ENCODE results near the gene PGLYRP2.

The PGLYRP2 gene

GRCh38 chr19:15431396-15432017 is 47.8 kb downstream of the PGLYRP2 start:
- no CpG with 5 or more reads among the region's 7 CpGs for WGBS (ENCODE audit: extremely low coverage, insufficient coverage, insufficient read length)
- Histone ChIP-seq H3K36me3 (ENCODE audit: control insufficient read depth in 1 of 2, insufficient read depth in 2 of 2, low read length in 2 of 2) (peaks cover 27 to 38% of the 10 kb centered on the region in 2 experiments), H3K4me1 (ENCODE audit: control insufficient read depth in 1 of 2, insufficient read depth in 2 of 2, low read length in 2 of 2) (peaks cover 12 to 14% of the 10 kb centered on the region in 2 experiments), H2BK5ac (ENCODE audit: low read depth, low read length, poor library complexity) (no peak overlapping the region), H3K18ac (ENCODE audit: low read length) (peak overlapping the region; percentile 85), H3K79me1 (ENCODE audit: low read length) (peaks cover 9% of the 10 kb centered on the region), H3K4ac (ENCODE audit: low read depth, low read length) (peak overlapping the region; percentile 95), H3K27ac (ENCODE audit: low read depth, low read length) (no peak overlapping the region), H2BK12ac (ENCODE audit: low read length) (no peak overlapping the region), H3K4me2 (ENCODE audit: low read length) (peak overlapping the region; percentile 79), H4K12ac (ENCODE audit: low read depth, low read length) (peak overlapping the region; percentile 82), H4K8ac (ENCODE audit: low read depth, low read length) (peak overlapping the region; percentile 93), H2BK120ac (ENCODE audit: insufficient read depth, low read length, poor library complexity) (peak overlapping the region; percentile 65), H2AK5ac (ENCODE audit: low read length) (peak overlapping the region; percentile 89), H3K14ac (ENCODE audit: low read length) (peak overlapping the region; percentile 92), H3K9ac (ENCODE audit: low read length) (peak overlapping the region; percentile 88), H4K91ac (ENCODE audit: low read depth, low read length) (peak overlapping the region; percentile 87), H3K9me3 (ENCODE audit: insufficient read depth, low read depth, low read length) (no peaks in the 10 kb centered on the region), H3K4me3 (ENCODE audit: low read depth, low read length) (peak overlapping the region; percentile 82), H3K79me2 (ENCODE audit: control insufficient read depth, insufficient read depth, low read length, poor library complexity) (peaks cover 19% of the 10 kb centered on the region), H2AFZ (ENCODE audit: insufficient read depth, low read length, poor library complexity) (peak overlapping the region; percentile 82), H3K23ac (ENCODE audit: low read length) (no peak overlapping the region), H3K27me3 (ENCODE audit: insufficient read depth, low read length) (no peaks in the 10 kb centered on the region)
- no peak for DNase-seq

- H3K14ac ChIP-seq (ENCODE audit: low read length): no peak overlapping the region
- WGBS (ENCODE audit: extremely low coverage, insufficient coverage, insufficient read length): no CpG with 5 or more reads among the region's 10 CpGs
These were observed 48.7 kb downstream of the PGLYRP2 start for GRCh38 chr19:15430526-15431120.

DNA sequence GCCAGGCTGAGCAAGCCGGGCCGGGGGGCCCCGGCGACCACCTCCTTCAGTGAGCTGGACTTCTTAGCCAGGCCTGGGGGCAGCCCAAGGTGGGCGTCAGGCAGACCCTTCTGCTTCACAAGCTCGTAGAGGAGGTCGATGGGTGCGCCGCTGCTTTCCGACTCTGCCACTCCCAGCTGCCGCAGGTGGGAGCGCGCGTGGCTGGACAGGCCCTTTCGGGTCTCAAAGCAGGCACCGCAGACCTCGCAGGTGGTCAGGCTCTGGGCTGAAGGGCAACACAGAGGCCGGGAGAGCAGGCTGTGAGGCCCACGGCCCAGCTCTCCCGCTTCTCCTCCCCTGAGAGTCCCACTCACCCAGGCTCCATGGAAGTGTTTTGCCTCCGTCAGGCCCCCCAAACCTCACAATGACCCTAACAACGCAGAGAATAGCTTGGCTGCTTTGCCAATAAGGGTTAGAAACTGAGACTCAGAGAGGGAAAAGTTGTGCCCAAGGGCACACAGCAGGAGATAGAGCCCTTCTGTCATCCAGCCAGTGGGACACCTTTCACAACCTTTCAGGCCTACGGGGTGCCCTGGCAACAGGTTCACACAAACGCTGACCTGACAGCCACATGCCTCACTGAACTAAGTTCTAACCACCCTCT is 49.4 kb downstream of the PGLYRP2 start:
- H2AK5ac ChIP-seq (ENCODE audit: low read length): no peak overlapping the region
- no peak overlapping the region for H3K9ac ChIP-seq (ENCODE audit: low read length)
- no peak overlapping the region for H2BK12ac ChIP-seq (ENCODE audit: low read length)
- H3K27ac ChIP-seq (ENCODE audit: low read depth, low read length): no peak overlapping the region
- no peak overlapping the region for H4K12ac ChIP-seq (ENCODE audit: low read depth, low read length)
- no peak overlapping the region for H2AFZ ChIP-seq (ENCODE audit: insufficient read depth, low read length, poor library complexity)
- no peak overlapping the region for H3K23ac ChIP-seq (ENCODE audit: low read length)
- H2BK120ac ChIP-seq (ENCODE audit: insufficient read depth, low read length, poor library complexity): no peak overlapping the region
- no peak overlapping the region for H3K4me3 ChIP-seq (ENCODE audit: low read depth, low read length)
- peaks cover 12 to 14% of the 10 kb centered on the region in 2 experiments for H3K4me1 ChIP-seq (ENCODE audit: control insufficient read depth in 1 of 2, insufficient read depth in 2 of 2, low read length in 2 of 2)
- no peak overlapping the region for H2BK5ac ChIP-seq (ENCODE audit: low read depth, low read length, poor library complexity)
- DNase-seq: no peak
- H3K27me3 ChIP-seq (ENCODE audit: insufficient read depth, low read length): no peaks in the 10 kb centered on the region
- peaks cover 9% of the 10 kb centered on the region for H3K79me1 ChIP-seq (ENCODE audit: low read length)
- no peak overlapping the region for H4K8ac ChIP-seq (ENCODE audit: low read depth, low read length)
- no CpG with 5 or more reads among the region's 24 CpGs for WGBS (ENCODE audit: extremely low coverage, insufficient coverage, insufficient read length)
- H3K9me3 ChIP-seq (ENCODE audit: insufficient read depth, low read depth, low read length): no peaks in the 10 kb centered on the region
- H3K4ac ChIP-seq (ENCODE audit: low read depth, low read length): peak overlapping the region; percentile 61
- H3K36me3 ChIP-seq (ENCODE audit: control insufficient read depth in 1 of 2, insufficient read depth in 2 of 2, low read length in 2 of 2): peaks cover 41 to 50% of the 10 kb centered on the region in 2 experiments
- H3K18ac ChIP-seq (ENCODE audit: low read length): no peak overlapping the region
- H3K14ac ChIP-seq (ENCODE audit: low read length): no peak overlapping the region
- peaks cover 19% of the 10 kb centered on the region for H3K79me2 ChIP-seq (ENCODE audit: control insufficient read depth, insufficient read depth, low read length, poor library complexity)
- no peak overlapping the region for H4K91ac ChIP-seq (ENCODE audit: low read depth, low read length)
- no peak overlapping the region for H3K4me2 ChIP-seq (ENCODE audit: low read length)

More at GRCh38 chr19:15430526-15431120, 48.7 kb downstream of the PGLYRP2 start:
- peak overlapping the region; percentile 79 for H3K4me2 ChIP-seq (ENCODE audit: low read length)
- H2AFZ ChIP-seq (ENCODE audit: insufficient read depth, low read length, poor library complexity): no peak overlapping the region
- H3K79me2 ChIP-seq (ENCODE audit: control insufficient read depth, insufficient read depth, low read length, poor library complexity): peaks cover 19% of the 10 kb centered on the region
- H4K91ac ChIP-seq (ENCODE audit: low read depth, low read length): no peak overlapping the region
- H3K27me3 ChIP-seq (ENCODE audit: insufficient read depth, low read length): no peaks in the 10 kb centered on the region
- H3K18ac ChIP-seq (ENCODE audit: low read length): peak overlapping the region; percentile 5
- no peak overlapping the region for H2BK5ac ChIP-seq (ENCODE audit: low read depth, low read length, poor library complexity)
- peaks cover 35 to 44% of the 10 kb centered on the region in 2 experiments for H3K36me3 ChIP-seq (ENCODE audit: control insufficient read depth in 1 of 2, insufficient read depth in 2 of 2, low read length in 2 of 2)
- no peak for DNase-seq
- H2BK120ac ChIP-seq (ENCODE audit: insufficient read depth, low read length, poor library complexity): no peak overlapping the region
- no peaks in the 10 kb centered on the region for H3K9me3 ChIP-seq (ENCODE audit: insufficient read depth, low read depth, low read length)
- no peak overlapping the region for H2BK12ac ChIP-seq (ENCODE audit: low read length)
- H4K12ac ChIP-seq (ENCODE audit: low read depth, low read length): no peak overlapping the region
- H3K9ac ChIP-seq (ENCODE audit: low read length): no peak overlapping the region
- H3K4me3 ChIP-seq (ENCODE audit: low read depth, low read length): no peak overlapping the region
- no peak overlapping the region for H3K23ac ChIP-seq (ENCODE audit: low read length)
- H3K4me1 ChIP-seq (ENCODE audit: control insufficient read depth in 1 of 2, insufficient read depth in 2 of 2, low read length in 2 of 2): peaks cover 12 to 14% of the 10 kb centered on the region in 2 experiments
- no peak overlapping the region for H4K8ac ChIP-seq (ENCODE audit: low read depth, low read length)
- H3K79me1 ChIP-seq (ENCODE audit: low read length): peaks cover 9% of the 10 kb centered on the region
- H3K27ac ChIP-seq (ENCODE audit: low read depth, low read length): no peak overlapping the region
- H3K4ac ChIP-seq (ENCODE audit: low read depth, low read length): peak overlapping the region; percentile 95
- H2AK5ac ChIP-seq (ENCODE audit: low read length): no peak overlapping the region

DNA sequence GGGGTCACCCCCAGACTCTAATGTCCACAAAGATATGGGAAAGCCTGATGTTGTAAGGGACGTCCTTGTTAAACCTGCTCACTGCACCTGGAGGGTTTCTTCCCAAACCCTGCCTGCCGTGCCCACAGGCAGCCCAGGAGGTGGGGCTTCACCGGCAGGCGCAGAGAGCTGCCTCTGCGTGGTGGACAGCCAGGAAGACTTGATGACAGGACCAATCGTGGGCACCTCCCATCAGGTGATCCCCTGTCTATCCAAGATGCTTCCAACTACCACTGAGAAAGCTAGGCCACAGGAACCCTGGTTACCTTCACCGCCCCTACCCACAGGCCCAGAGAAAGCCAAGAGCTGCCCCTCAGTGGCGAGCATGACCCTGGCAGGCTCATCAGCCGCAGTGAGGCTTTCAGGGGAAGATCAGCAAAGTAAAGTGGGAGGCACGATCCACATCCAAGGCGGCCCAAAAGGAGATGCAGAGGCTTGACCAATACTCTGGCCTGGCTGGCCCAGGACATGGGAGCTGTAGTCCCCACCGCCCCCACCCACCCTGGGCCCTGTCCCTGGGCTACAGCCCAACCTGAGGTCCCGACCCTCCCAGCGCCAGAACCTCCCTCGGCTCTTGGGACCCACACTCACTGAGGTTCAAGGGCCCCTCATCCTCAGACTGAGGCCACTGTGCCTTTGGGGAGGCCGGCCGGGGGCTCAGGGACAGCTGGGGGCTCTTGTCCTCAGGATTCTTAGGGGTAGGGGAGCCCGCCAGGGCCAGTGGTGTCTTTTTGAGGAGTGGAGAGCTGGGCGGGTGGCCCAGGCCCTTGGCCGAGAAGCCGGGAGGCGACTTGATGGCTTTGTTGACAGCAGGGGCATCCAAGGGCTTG is 50.1 kb downstream of the PGLYRP2 start:
- Histone ChIP-seq H3K4ac (ENCODE audit: low read depth, low read length) (peak overlapping the region; percentile 61), H2AK5ac (ENCODE audit: low read length) (no peak overlapping the region), H3K9ac (ENCODE audit: low read length) (no peak overlapping the region), H2AFZ (ENCODE audit: insufficient read depth, low read length, poor library complexity) (no peak overlapping the region), H3K4me3 (ENCODE audit: low read depth, low read length) (no peak overlapping the region), H3K36me3 (ENCODE audit: control insufficient read depth in 1 of 2, insufficient read depth in 2 of 2, low read length in 2 of 2) (peaks cover 49 to 58% of the 10 kb centered on the region in 2 experiments), H3K79me1 (ENCODE audit: low read length) (peaks cover 9% of the 10 kb centered on the region), H3K4me2 (ENCODE audit: low read length) (no peak overlapping the region), H3K79me2 (ENCODE audit: control insufficient read depth, insufficient read depth, low read length, poor library complexity) (peaks cover 19% of the 10 kb centered on the region), H4K91ac (ENCODE audit: low read depth, low read length) (no peak overlapping the region), H2BK5ac (ENCODE audit: low read depth, low read length, poor library complexity) (no peak overlapping the region), H2BK120ac (ENCODE audit: insufficient read depth, low read length, poor library complexity) (no peak overlapping the region), H3K18ac (ENCODE audit: low read length) (no peak overlapping the region), H4K8ac (ENCODE audit: low read depth, low read length) (no peak overlapping the region), H3K27me3 (ENCODE audit: insufficient read depth, low read length) (no peaks in the 10 kb centered on the region), H4K12ac (ENCODE audit: low read depth, low read length) (no peak overlapping the region), H2BK12ac (ENCODE audit: low read length) (no peak overlapping the region), H3K27ac (ENCODE audit: low read depth, low read length) (no peak overlapping the region), H3K9me3 (ENCODE audit: insufficient read depth, low read depth, low read length) (no peaks in the 10 kb centered on the region), H3K23ac (ENCODE audit: low read length) (no peak overlapping the region), H3K4me1 (ENCODE audit: control insufficient read depth in 1 of 2, insufficient read depth in 2 of 2, low read length in 2 of 2) (peaks cover 12 to 14% of the 10 kb centered on the region in 2 experiments), H3K14ac (ENCODE audit: low read length) (no peak overlapping the region)
- DNase-seq: no peak
- WGBS (ENCODE audit: extremely low coverage, insufficient coverage, insufficient read length): no CpG with 5 or more reads among the region's 22 CpGs

All from trophoblast cell (in vitro differentiated cells and primary cell).